ENCODE data around the gene ERCC3.

Gene ERCC3

DNA sequence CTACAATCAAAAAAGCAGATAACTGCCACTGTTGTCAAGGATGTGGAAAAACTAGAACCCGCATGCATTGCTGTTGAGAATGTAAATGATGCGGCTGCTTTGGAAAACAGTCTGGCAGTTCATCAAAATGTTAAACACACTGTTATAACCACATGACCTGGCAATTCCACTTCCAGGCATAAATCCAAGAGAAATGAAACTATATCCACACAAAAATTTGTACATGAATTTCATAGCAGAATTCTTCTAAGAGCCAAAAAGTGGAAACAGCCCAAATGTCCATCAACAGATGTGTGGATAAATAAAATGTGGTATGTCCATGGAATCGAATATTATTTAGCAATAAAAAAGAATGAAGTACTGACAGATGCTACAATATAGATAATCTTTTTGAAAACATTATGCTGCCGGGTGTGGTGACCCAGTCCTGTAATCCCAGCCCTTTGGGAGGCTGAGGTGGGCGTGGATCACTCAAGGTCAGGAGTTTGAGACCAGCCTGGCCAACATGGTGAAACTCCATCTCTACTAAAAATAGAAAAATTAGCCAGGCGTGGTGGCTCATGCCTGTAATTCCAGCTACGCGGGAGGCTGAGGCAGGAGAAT, 32.0 kb downstream of the ERCC3 start:
- Histone ChIP-seq H3F3A (ENCODE audit: insufficient read depth, low read length) (no peaks in the 10 kb centered on the region), H4K20me1 (ENCODE audit: insufficient read depth, low read length) (no peaks in the 10 kb centered on the region), H2AFZ (ENCODE audit: low read length) (no peak overlapping the region), H3K4me3 (ENCODE audit: low read depth, low read length, poor library complexity, severe bottlenecking) (no peak overlapping the region), H3K27me3 (ENCODE audit: insufficient read depth, low read length) (no peaks in the 10 kb centered on the region), H3K9ac (ENCODE audit: low read length) (no peak overlapping the region), H3K36me3 (ENCODE audit: insufficient read depth, low read length) (peaks cover 47% of the 10 kb centered on the region), H3K27ac (ENCODE audit: low read depth, low read length, poor library complexity, severe bottlenecking) (no peak overlapping the region), H3K4me2 (ENCODE audit: low read length) (no peak overlapping the region), H3K4me1 (ENCODE audit: insufficient read depth, low read length, severe bottlenecking) (no peaks in the 10 kb centered on the region), H3K9me3 (ENCODE audit: low read length) (no peaks in the 10 kb centered on the region), H3K79me2 (ENCODE audit: insufficient read depth, low read length) (no peaks in the 10 kb centered on the region), H3K9me2 (ENCODE audit: low read depth, low read length) (no peaks in the 10 kb centered on the region)
- TF ChIP-seq EZH2 (IDR thresholded peaks at IDR 0.05; ENCODE audit: borderline replicate concordance, low read length): no peak
- TF ChIP-seq, protein P1, sequence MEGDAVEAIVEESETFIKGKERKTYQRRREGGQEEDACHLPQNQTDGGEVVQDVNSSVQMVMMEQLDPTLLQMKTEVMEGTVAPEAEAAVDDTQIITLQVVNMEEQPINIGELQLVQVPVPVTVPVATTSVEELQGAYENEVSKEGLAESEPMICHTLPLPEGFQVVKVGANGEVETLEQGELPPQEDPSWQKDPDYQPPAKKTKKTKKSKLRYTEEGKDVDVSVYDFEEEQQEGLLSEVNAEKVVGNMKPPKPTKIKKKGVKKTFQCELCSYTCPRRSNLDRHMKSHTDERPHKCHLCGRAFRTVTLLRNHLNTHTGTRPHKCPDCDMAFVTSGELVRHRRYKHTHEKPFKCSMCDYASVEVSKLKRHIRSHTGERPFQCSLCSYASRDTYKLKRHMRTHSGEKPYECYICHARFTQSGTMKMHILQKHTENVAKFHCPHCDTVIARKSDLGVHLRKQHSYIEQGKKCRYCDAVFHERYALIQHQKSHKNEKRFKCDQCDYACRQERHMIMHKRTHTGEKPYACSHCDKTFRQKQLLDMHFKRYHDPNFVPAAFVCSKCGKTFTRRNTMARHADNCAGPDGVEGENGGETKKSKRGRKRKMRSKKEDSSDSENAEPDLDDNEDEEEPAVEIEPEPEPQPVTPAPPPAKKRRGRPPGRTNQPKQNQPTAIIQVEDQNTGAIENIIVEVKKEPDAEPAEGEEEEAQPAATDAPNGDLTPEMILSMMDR (IDR thresholded peaks at IDR 0.05; ENCODE audit: low read length): no peak

DNA sequence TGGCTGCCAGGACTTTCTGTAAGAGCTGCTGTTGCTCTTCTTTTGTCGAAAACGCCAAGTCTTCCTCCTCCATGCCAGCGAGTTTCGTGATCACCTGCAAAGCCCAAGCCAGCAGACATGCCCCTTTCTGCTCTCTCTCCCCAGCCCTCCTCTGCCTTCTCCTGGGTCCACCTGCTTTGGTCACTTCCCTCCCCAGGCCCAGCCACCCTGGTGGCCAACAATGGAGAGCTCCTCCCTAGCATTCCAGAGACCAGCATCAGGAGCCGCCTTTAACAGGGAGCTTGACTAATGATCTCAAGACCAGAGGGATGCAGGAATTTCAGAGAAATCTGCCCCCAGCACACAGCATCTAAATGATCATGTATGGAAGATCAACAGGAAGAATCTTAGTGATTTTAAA, 34.6 kb downstream of the ERCC3 start:
- Histone ChIP-seq H3K9ac (ENCODE audit: low read length) (no peak overlapping the region), H3K27ac (ENCODE audit: low read depth, low read length, poor library complexity, severe bottlenecking) (no peak overlapping the region), H3K4me3 (ENCODE audit: low read depth, low read length, poor library complexity, severe bottlenecking) (no peak overlapping the region), H3K79me2 (ENCODE audit: insufficient read depth, low read length) (no peaks in the 10 kb centered on the region), H3K9me2 (ENCODE audit: low read depth, low read length) (no peaks in the 10 kb centered on the region), H3K9me3 (ENCODE audit: low read length) (no peaks in the 10 kb centered on the region), H4K20me1 (ENCODE audit: insufficient read depth, low read length) (no peaks in the 10 kb centered on the region), H3K36me3 (ENCODE audit: insufficient read depth, low read length) (peaks cover 54% of the 10 kb centered on the region), H3K4me2 (ENCODE audit: low read length) (no peak overlapping the region), H2AFZ (ENCODE audit: low read length) (no peak overlapping the region), H3F3A (ENCODE audit: insufficient read depth, low read length) (no peaks in the 10 kb centered on the region), H3K4me1 (ENCODE audit: insufficient read depth, low read length, severe bottlenecking) (no peaks in the 10 kb centered on the region), H3K27me3 (ENCODE audit: insufficient read depth, low read length) (no peaks in the 10 kb centered on the region)
- TF ChIP-seq, protein P1 (IDR thresholded peaks at IDR 0.05; ENCODE audit: low read length): no peak
- no peak for TF ChIP-seq EZH2 (IDR thresholded peaks at IDR 0.05; ENCODE audit: borderline replicate concordance, low read length)

DNA sequence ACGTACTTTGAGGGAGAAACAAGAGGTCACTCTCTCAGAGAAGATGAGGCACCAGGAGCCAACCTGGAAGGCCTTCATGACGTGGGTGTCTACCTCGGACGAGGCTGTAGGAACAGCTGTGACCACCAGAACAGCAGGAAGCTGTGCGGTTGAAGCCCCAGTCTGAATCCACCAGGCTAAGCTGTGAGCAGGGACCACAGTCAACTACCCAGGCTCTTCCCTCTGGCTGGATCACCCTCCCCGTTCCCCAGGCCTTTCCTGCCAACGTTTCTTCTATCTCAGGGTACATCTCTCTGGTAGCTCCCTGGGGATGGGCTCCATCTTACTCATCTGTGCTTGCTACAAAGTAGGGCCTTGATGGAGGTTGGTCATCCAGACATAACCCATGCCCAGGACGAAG, 37.1 kb downstream of the ERCC3 start:
- H3K27me3 ChIP-seq (ENCODE audit: insufficient read depth, low read length): no peaks in the 10 kb centered on the region
- no peak overlapping the region for H3K4me2 ChIP-seq (ENCODE audit: low read length)
- peaks cover 54% of the 10 kb centered on the region for H3K36me3 ChIP-seq (ENCODE audit: insufficient read depth, low read length)
- no peak overlapping the region for H3K4me3 ChIP-seq (ENCODE audit: low read depth, low read length, poor library complexity, severe bottlenecking)
- no peaks in the 10 kb centered on the region for H3F3A ChIP-seq (ENCODE audit: insufficient read depth, low read length)
- no peaks in the 10 kb centered on the region for H4K20me1 ChIP-seq (ENCODE audit: insufficient read depth, low read length)
- H3K9me2 ChIP-seq (ENCODE audit: low read depth, low read length): no peaks in the 10 kb centered on the region
- H3K4me1 ChIP-seq (ENCODE audit: insufficient read depth, low read length, severe bottlenecking): no peaks in the 10 kb centered on the region
- H3K9ac ChIP-seq (ENCODE audit: low read length): no peak overlapping the region
- no peaks in the 10 kb centered on the region for H3K79me2 ChIP-seq (ENCODE audit: insufficient read depth, low read length)
- H2AFZ ChIP-seq (ENCODE audit: low read length): no peak overlapping the region
- no peaks in the 10 kb centered on the region for H3K9me3 ChIP-seq (ENCODE audit: low read length)
- H3K27ac ChIP-seq (ENCODE audit: low read depth, low read length, poor library complexity, severe bottlenecking): no peak overlapping the region
- TF ChIP-seq, protein P1 (IDR thresholded peaks at IDR 0.05; ENCODE audit: low read length): no peak
- TF ChIP-seq EZH2 (IDR thresholded peaks at IDR 0.05; ENCODE audit: borderline replicate concordance, low read length): no peak
